Lower leg skin (tissue), 3 donors: Measurements from ENCODE around the gene SCN3A.

Source experiments
- CTCF ChIP-seq, 3 donors: fragments of 450-650 bp; IDR thresholded peaks; one replicate each; pipeline ENCODE4 v1.5.1; 2016; ENCODE audit warnings: antibody characterized with exemption in 3 of 3, mild to moderate bottlenecking in 3 of 3, moderate library complexity in 2 of 3
- POLR2A ChIP-seq, 2 donors: fragments of 450-650 bp; IDR thresholded peaks; one replicate each; pipeline ENCODE4 v1.6.1; 2016 to 2017; ENCODE audit warnings: antibody characterized with exemption in 2 of 2, mild to moderate bottlenecking in 1 of 2, moderate library complexity in 1 of 2

- no peak for TF ChIP-seq CTCF (IDR thresholded peaks at IDR 0.05)
- TF ChIP-seq POLR2A (IDR thresholded peaks at IDR 0.05), result no peak
Measured at GRCh38 chr2:165109915-165110314, 93.9 kb downstream of the SCN3A start.
